ENCODE data around the gene LRFN2.

DNA sequence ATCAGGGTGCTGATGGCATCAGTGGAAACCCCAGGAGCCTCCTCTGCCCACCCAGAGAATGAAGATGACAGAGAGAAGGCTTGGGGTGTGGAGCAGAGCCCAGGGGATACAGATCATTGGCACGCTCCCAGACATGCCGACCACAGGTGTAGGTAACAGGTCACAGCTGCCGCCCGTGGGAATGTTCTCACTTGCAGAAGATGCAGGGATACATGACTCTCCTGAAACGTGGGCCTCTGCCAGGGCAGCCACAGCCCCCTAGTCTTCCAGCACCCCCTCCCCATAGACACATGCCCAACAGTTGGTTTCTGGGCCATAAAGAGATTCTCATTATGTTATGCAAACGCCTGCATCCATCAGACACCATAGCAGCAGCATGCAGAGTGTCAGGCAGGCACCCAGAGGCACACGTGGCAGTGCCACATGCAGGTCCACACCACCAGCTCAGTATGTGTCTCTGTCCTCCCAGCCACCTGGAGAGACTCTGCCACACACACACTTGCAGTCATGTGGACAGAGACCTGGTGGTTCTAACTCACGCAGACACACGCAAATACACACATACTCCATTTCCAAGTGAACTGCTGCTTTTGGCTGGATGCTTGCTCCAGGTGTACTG, 45.5 kb downstream of the LRFN2 start:
- TF ChIP-seq, protein P1, sequence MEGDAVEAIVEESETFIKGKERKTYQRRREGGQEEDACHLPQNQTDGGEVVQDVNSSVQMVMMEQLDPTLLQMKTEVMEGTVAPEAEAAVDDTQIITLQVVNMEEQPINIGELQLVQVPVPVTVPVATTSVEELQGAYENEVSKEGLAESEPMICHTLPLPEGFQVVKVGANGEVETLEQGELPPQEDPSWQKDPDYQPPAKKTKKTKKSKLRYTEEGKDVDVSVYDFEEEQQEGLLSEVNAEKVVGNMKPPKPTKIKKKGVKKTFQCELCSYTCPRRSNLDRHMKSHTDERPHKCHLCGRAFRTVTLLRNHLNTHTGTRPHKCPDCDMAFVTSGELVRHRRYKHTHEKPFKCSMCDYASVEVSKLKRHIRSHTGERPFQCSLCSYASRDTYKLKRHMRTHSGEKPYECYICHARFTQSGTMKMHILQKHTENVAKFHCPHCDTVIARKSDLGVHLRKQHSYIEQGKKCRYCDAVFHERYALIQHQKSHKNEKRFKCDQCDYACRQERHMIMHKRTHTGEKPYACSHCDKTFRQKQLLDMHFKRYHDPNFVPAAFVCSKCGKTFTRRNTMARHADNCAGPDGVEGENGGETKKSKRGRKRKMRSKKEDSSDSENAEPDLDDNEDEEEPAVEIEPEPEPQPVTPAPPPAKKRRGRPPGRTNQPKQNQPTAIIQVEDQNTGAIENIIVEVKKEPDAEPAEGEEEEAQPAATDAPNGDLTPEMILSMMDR (IDR thresholded peaks at IDR 0.05), result no peak
- no peak for TF ChIP-seq POLR2A (IDR thresholded peaks at IDR 0.05)
